ENCODE data around the gene EMSY.
A peak's percentile ranks its signal among the peaks of the same experiment; 100 is the strongest.

EMSY gene

GRCh38 chr11:76596652-76597051 lies 151.8 kb downstream of the EMSY start:
- H3K4me3 ChIP-seq (ENCODE audit: control insufficient read depth, low read depth, low read length): no peak overlapping the region
- no peak for DNase-seq (ENCODE audit: low read depth)
- TF ChIP-seq CTCF (IDR thresholded peaks at IDR 0.05; ENCODE audit: control insufficient read depth, insufficient read depth, low read depth, low read length, missing control alignments): no peak

- no peak for TF ChIP-seq CTCF (IDR thresholded peaks at IDR 0.05; ENCODE audit: control insufficient read depth, insufficient read depth, low read depth, low read length, missing control alignments)
- no peak overlapping the region for H3K4me3 ChIP-seq (ENCODE audit: control insufficient read depth, low read depth, low read length)
- DNase-seq (ENCODE audit: low read depth): no peak
Measured at GRCh38 chr11:76597533-76598425, 153.0 kb downstream of the EMSY start.

- H3K4me3 ChIP-seq (ENCODE audit: control insufficient read depth, low read depth, low read length): no peak overlapping the region
- peak; percentile 81 for TF ChIP-seq CTCF (IDR thresholded peaks at IDR 0.05; ENCODE audit: control insufficient read depth, insufficient read depth, low read depth, low read length, missing control alignments)
- DNase-seq (ENCODE audit: low read depth): no peak
Measured at GRCh38 chr11:76598426-76598839, 153.6 kb downstream of the EMSY start.

- DNase-seq (ENCODE audit: low read depth): no peak
- H3K4me3 ChIP-seq (ENCODE audit: control insufficient read depth, low read depth, low read length): no peak overlapping the region
- peak; percentile 5 for TF ChIP-seq CTCF (IDR thresholded peaks at IDR 0.05; ENCODE audit: control insufficient read depth, insufficient read depth, low read depth, low read length, missing control alignments)
Measured at GRCh38 chr11:76599041-76600013, 154.5 kb downstream of the EMSY start.

GRCh38 chr11:76600124-76600655 lies 155.4 kb downstream of the EMSY start:
- no peak for TF ChIP-seq CTCF (IDR thresholded peaks at IDR 0.05; ENCODE audit: control insufficient read depth, insufficient read depth, low read depth, low read length, missing control alignments)
- H3K4me3 ChIP-seq (ENCODE audit: control insufficient read depth, low read depth, low read length): no peak overlapping the region
- DNase-seq (ENCODE audit: low read depth): no peak

- no peak overlapping the region for H3K4me3 ChIP-seq (ENCODE audit: control insufficient read depth, low read depth, low read length)
- TF ChIP-seq CTCF (IDR thresholded peaks at IDR 0.05; ENCODE audit: control insufficient read depth, insufficient read depth, low read depth, low read length, missing control alignments): no peak
- DNase-seq (ENCODE audit: low read depth): no peak
Measured at GRCh38 chr11:76601272-76601671, 156.5 kb downstream of the EMSY start.

Measured in AG09309 (cell line).